Body of pancreas (tissue), 4 donors: Measurements from ENCODE around the gene IFI27L1.

ENCODE experiments used
- CTCF ChIP-seq, 7 experiments: fragments of 450-650 bp in 4 of 7; fragments of 200-600 bp in 3 of 7; sonication (generic) in 3 of 7; IDR thresholded peaks; one replicate each; pipeline ENCODE4 v1.5.1; 2016 to 2019; ENCODE audit warnings: antibody characterized with exemption in 7 of 7
- POLR2A ChIP-seq, 3 donors: fragments of 450-650 bp; IDR thresholded peaks; one replicate each; pipeline ENCODE4 v1.6.1; 2016; ENCODE audit warnings: antibody characterized with exemption in 3 of 3, mild to moderate bottlenecking in 2 of 3

- TF ChIP-seq CTCF (IDR thresholded peaks at IDR 0.05), result no peak
- TF ChIP-seq POLR2A (IDR thresholded peaks at IDR 0.05), result no peak
Measured at GRCh38 chr14:94043756-94044475, 37.2 kb upstream of the IFI27L1 start.
